Suppressor macrophage treated with lipopolysaccharide for 1 hour (primary cell): ENCODE data around the gene CTDSPL.
"Not testable (repeated sequence)": the region's sequence is repeated elsewhere in the genome, so short reads cannot be mapped to it uniquely, and the experiment has no call there.

Experiments
- DNase-seq, 3 donors: peaks; one replicate each; pipeline ENCODE4 v3.0.0-alpha.2; 2020 to 2022

The CTDSPL gene

GRCh38 chr3:37968813-37969595 is 107.3 kb downstream of the CTDSPL start:
- no peak for DNase-seq

GRCh38 chr3:37969596-37970100 is 108.0 kb downstream of the CTDSPL start:
- DNase-seq, result no peak

- no peak for DNase-seq
These were observed 109.1 kb downstream of the CTDSPL start for GRCh38 chr3:37970802-37971201.

- no peak for DNase-seq
These were observed 109.8 kb downstream of the CTDSPL start for GRCh38 chr3:37971467-37971866.

- DNase-seq, result not testable (repeated sequence)
These were observed 110.4 kb downstream of the CTDSPL start for GRCh38 chr3:37972056-37972455.

GRCh38 chr3:37973246-37974054 is 111.8 kb downstream of the CTDSPL start:
- DNase-seq, result no peak

- peak; percentile 85 to 91 (median 88) for DNase-seq
These were observed 112.7 kb downstream of the CTDSPL start for GRCh38 chr3:37974121-37975083.

GRCh38 chr3:37979541-37980461 is 118.1 kb downstream of the CTDSPL start:
- DNase-seq, result peak; percentile 81 to 94 (median 94)

GRCh38 chr3:37980462-37981347 is 119.0 kb downstream of the CTDSPL start:
- DNase-seq, result no peak

- DNase-seq, result no peak
These were observed 119.6 kb downstream of the CTDSPL start for GRCh38 chr3:37981348-37981664.

- no peak for DNase-seq
These were observed 120.7 kb downstream of the CTDSPL start for GRCh38 chr3:37982331-37982730.

- DNase-seq, result no peak
These were observed 122.4 kb downstream of the CTDSPL start for GRCh38 chr3:37984051-37984450.

GRCh38 chr3:37984596-37984995 is 122.9 kb downstream of the CTDSPL start:
- no peak for DNase-seq

GRCh38 chr3:37985637-37986320 is 124.1 kb downstream of the CTDSPL start:
- no peak for DNase-seq

- DNase-seq, result no peak
These were observed 125.0 kb downstream of the CTDSPL start for GRCh38 chr3:37986479-37987314.

- DNase-seq, result no peak
These were observed 125.6 kb downstream of the CTDSPL start for GRCh38 chr3:37987315-37987697.

- no peak for DNase-seq
These were observed 126.1 kb downstream of the CTDSPL start for GRCh38 chr3:37987751-37988179.

- DNase-seq, result peak in 1 of 3 donors; percentile 27
These were observed 126.7 kb downstream of the CTDSPL start for GRCh38 chr3:37988376-37988775.

GRCh38 chr3:37988931-37989525 is 127.3 kb downstream of the CTDSPL start:
- no peak for DNase-seq
